ENCODE data around the gene SLC35E4.
"Not testable (repeated sequence)": the region's sequence is repeated elsewhere in the genome, so short reads cannot be mapped to it uniquely, and the experiment has no call there.

SLC35E4 gene

DNA sequence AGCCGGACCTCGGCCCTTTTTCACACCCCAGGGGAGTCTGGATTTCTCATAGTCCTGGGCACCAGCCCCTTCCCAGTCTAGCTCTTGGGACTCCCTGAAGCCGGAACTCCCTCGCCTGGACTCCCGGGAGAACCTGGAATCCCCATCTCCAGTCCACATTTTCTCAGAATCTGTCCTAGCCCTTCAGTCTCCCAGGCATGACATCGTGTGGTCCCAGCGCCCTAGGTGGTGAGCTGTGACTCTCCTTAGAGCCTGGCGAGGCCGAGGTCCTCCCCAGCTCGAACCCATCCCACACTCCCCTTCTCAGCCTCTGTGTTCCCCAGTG lies 32.8 kb downstream of the SLC35E4 start:
- no peak overlapping the region for H3K27ac ChIP-seq (ENCODE audit: insufficient read depth in 1 of 2, low read depth in 1 of 2, low read length in 2 of 2, poor library complexity in 1 of 2, severe bottlenecking in 2 of 2)
- CTCF ChIA-PET, result interaction anchor here (1.8 kb wide), 1 partner anchor 34 kb away, joined by 8 read pairs; no protein-coding TSS in a partner anchor

DNA sequence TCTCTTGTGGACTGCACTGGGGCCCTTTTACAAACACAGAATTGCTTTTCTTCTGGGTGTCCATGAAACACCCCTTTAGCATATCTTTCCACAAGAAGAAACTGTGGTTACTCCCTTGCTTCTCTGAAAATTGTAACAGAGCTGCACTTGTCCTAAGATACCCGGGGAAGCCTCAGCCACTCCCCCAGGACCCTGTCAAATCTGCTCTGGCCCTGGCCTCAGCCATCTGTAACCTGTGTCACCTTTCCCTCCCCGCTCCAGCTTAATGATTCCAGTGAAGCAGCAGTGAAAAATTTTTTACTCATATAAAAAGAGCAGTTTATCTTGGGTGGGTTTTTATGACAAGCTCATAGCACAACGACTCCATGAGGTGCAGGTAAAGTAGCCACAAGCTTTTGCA lies 35.5 kb downstream of the SLC35E4 start:
- H3K36me3 ChIP-seq (ENCODE audit: control insufficient read depth in 4 of 4, insufficient read depth in 4 of 4, low read length in 3 of 4), result no peaks in the 10 kb centered on the region
- ChIA-PET CTCF (no interaction called here), POLR2A (no interaction called here)
- 60% methylated on average over 1 of the region's 3 CpGs for WGBS (ENCODE audit: insufficient coverage)
- H3K9me3 ChIP-seq (ENCODE audit: control extremely low read depth in 1 of 5, control insufficient read depth in 4 of 5, insufficient read depth in 2 of 5, low read depth in 1 of 5, low read length in 4 of 5), result no peaks in the 10 kb centered on the region
- H3K27me3 ChIP-seq (replicated peaks in 2 of 5; ENCODE audit: control insufficient read depth in 4 of 5, insufficient read depth in 5 of 5, low read length in 4 of 5), result peaks cover 2 to 12% (median 4%) of the 10 kb centered on the region in 5 experiments
- peaks cover 2 to 18% (median 14%) of the 10 kb centered on the region in 4 experiments for H3K4me1 ChIP-seq (ENCODE audit: control extremely low read depth in 1 of 4, control insufficient read depth in 4 of 4, insufficient read depth in 4 of 4, low read length in 3 of 4)
- DNase-seq, result no peak
- no peak overlapping the region for H3K4me3 ChIP-seq (ENCODE audit: control insufficient read depth in 1 of 7, extremely low read depth in 1 of 7, insufficient read depth in 4 of 7, low read depth in 2 of 7, low read length in 6 of 7)
- no peak overlapping the region for H3K27ac ChIP-seq (ENCODE audit: insufficient read depth in 1 of 2, low read depth in 1 of 2, low read length in 2 of 2, poor library complexity in 1 of 2, severe bottlenecking in 2 of 2)

More for the DNA sequence above, 32.8 kb downstream of the SLC35E4 start:
- Histone ChIP-seq H3K4me3 (ENCODE audit: control insufficient read depth in 1 of 7, extremely low read depth in 1 of 7, insufficient read depth in 4 of 7, low read depth in 2 of 7, low read length in 6 of 7) (peak overlapping the region; percentile 64 to 95 (median 87)), H3K9me3 (ENCODE audit: control extremely low read depth in 1 of 5, control insufficient read depth in 4 of 5, insufficient read depth in 2 of 5, low read depth in 1 of 5, low read length in 4 of 5) (no peaks in the 10 kb centered on the region), H3K36me3 (ENCODE audit: control insufficient read depth in 4 of 4, insufficient read depth in 4 of 4, low read length in 3 of 4) (peaks cover 3 to 12% (median 6%) of the 10 kb centered on the region in 4 experiments), H3K4me1 (ENCODE audit: control extremely low read depth in 1 of 4, control insufficient read depth in 4 of 4, insufficient read depth in 4 of 4, low read length in 3 of 4) (peaks cover 2 to 18% (median 14%) of the 10 kb centered on the region in 4 experiments), H3K27me3 (replicated peaks in 2 of 5; ENCODE audit: control insufficient read depth in 4 of 5, insufficient read depth in 5 of 5, low read length in 4 of 5) (peaks cover 0 to 9% (median 4%) of the 10 kb centered on the region in 5 experiments)
- DNase-seq, result no peak
- POLR2A ChIA-PET, result no interaction called here
- WGBS (ENCODE audit: insufficient coverage), result 41% methylated on average over 10 of the region's 10 CpGs

GRCh38 chr22:30673136-30673535 lies 37.6 kb downstream of the SLC35E4 start:
- POLR2A ChIA-PET, result no interaction called here
- no peaks in the 10 kb centered on the region for H3K36me3 ChIP-seq (ENCODE audit: control insufficient read depth in 4 of 4, insufficient read depth in 4 of 4, low read length in 3 of 4)
- no peak overlapping the region for H3K27ac ChIP-seq (ENCODE audit: insufficient read depth in 1 of 2, low read depth in 1 of 2, low read length in 2 of 2, poor library complexity in 1 of 2, severe bottlenecking in 2 of 2)
- peak in 2 of 3 donors; percentile 34 to 56 for DNase-seq
- no peak overlapping the region for H3K4me3 ChIP-seq (ENCODE audit: control insufficient read depth in 1 of 7, extremely low read depth in 1 of 7, insufficient read depth in 4 of 7, low read depth in 2 of 7, low read length in 6 of 7)
- H3K9me3 ChIP-seq (ENCODE audit: control extremely low read depth in 1 of 5, control insufficient read depth in 4 of 5, insufficient read depth in 2 of 5, low read depth in 1 of 5, low read length in 4 of 5), result no peaks in the 10 kb centered on the region
- H3K4me1 ChIP-seq (ENCODE audit: control extremely low read depth in 1 of 4, control insufficient read depth in 4 of 4, insufficient read depth in 4 of 4, low read length in 3 of 4), result peaks cover under 1 to 5% (median 3%) of the 10 kb centered on the region in 4 experiments
- 74% methylated on average over 4 of the region's 4 CpGs for WGBS (ENCODE audit: insufficient coverage)
- H3K27me3 ChIP-seq (replicated peaks in 2 of 5; ENCODE audit: control insufficient read depth in 4 of 5, insufficient read depth in 5 of 5, low read length in 4 of 5), result peaks cover 2 to 12% (median 4%) of the 10 kb centered on the region in 5 experiments
- CTCF ChIA-PET, result no interaction called here

DNA sequence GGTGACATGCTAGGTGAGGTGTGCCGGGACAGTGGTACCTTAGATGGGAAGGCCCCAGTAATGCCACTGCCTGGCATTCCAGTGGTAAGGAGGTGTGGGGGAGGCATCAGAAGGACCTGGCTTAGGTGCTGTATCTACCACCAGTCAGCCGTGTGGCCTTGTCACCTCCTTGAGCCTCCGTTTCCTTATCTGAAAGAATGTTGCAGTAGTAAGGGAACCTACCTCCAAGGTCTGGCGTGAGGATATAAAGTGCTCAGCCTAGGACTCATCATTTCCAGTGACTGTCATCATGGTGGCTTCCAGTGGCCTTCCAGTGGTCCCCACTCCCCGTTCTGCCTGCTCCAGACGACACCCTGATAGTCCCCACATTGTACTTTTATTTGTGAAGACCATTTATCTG lies 38.9 kb downstream of the SLC35E4 start:
- H3K36me3 ChIP-seq (ENCODE audit: control insufficient read depth in 4 of 4, insufficient read depth in 4 of 4, low read length in 3 of 4), result no peaks in the 10 kb centered on the region
- H3K9me3 ChIP-seq (ENCODE audit: control extremely low read depth in 1 of 5, control insufficient read depth in 4 of 5, insufficient read depth in 2 of 5, low read depth in 1 of 5, low read length in 4 of 5), result no peaks in the 10 kb centered on the region
- no peak overlapping the region for H3K27ac ChIP-seq (ENCODE audit: insufficient read depth in 1 of 2, low read depth in 1 of 2, low read length in 2 of 2, poor library complexity in 1 of 2, severe bottlenecking in 2 of 2)
- POLR2A ChIA-PET, result no interaction called here
- no peak for DNase-seq
- WGBS (ENCODE audit: insufficient coverage), result 100% methylated on average over 5 of the region's 6 CpGs
- peaks cover 0 to 5% (median 1%) of the 10 kb centered on the region in 5 experiments for H3K27me3 ChIP-seq (replicated peaks in 2 of 5; ENCODE audit: control insufficient read depth in 4 of 5, insufficient read depth in 5 of 5, low read length in 4 of 5)
- CTCF ChIA-PET, result no interaction called here
- no peak overlapping the region for H3K4me3 ChIP-seq (ENCODE audit: control insufficient read depth in 1 of 7, extremely low read depth in 1 of 7, insufficient read depth in 4 of 7, low read depth in 2 of 7, low read length in 6 of 7)
- H3K4me1 ChIP-seq (ENCODE audit: control extremely low read depth in 1 of 4, control insufficient read depth in 4 of 4, insufficient read depth in 4 of 4, low read length in 3 of 4), result no peaks in the 10 kb centered on the region

DNA sequence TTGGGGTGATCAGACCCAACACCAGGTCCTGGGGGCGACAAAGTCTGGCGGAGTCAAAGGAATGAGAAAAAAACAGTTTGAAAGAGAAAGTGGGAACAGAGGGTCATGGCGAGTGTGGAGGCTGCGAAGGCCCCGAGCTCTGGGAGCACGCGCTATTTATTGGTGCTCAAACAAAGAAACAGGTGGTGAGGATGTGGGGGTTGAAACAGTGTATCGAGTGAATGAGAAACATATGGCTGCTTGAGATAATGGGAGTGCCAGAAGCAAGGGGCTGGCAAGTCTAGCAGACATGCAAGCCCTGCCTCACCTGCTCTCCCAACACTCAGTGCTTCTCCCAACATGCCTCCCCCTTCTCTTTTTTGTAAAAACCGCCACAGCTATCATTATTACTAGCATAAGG lies 39.9 kb downstream of the SLC35E4 start:
- peak in 1 of 3 donors; percentile 23 for DNase-seq
- Histone ChIP-seq H3K27ac (ENCODE audit: insufficient read depth in 1 of 2, low read depth in 1 of 2, low read length in 2 of 2, poor library complexity in 1 of 2, severe bottlenecking in 2 of 2) (no peak overlapping the region), H3K4me3 (ENCODE audit: control insufficient read depth in 1 of 7, extremely low read depth in 1 of 7, insufficient read depth in 4 of 7, low read depth in 2 of 7, low read length in 6 of 7) (no peak overlapping the region), H3K36me3 (ENCODE audit: control insufficient read depth in 4 of 4, insufficient read depth in 4 of 4, low read length in 3 of 4) (no peaks in the 10 kb centered on the region), H3K4me1 (ENCODE audit: control extremely low read depth in 1 of 4, control insufficient read depth in 4 of 4, insufficient read depth in 4 of 4, low read length in 3 of 4) (no peaks in the 10 kb centered on the region), H3K27me3 (replicated peaks in 2 of 5; ENCODE audit: control insufficient read depth in 4 of 5, insufficient read depth in 5 of 5, low read length in 4 of 5) (peaks cover 0 to 5% (median 1%) of the 10 kb centered on the region in 5 experiments), H3K9me3 (ENCODE audit: control extremely low read depth in 1 of 5, control insufficient read depth in 4 of 5, insufficient read depth in 2 of 5, low read depth in 1 of 5, low read length in 4 of 5) (no peaks in the 10 kb centered on the region)
- CTCF ChIA-PET, result no interaction called here
- POLR2A ChIA-PET, result interaction anchor here (0.6 kb wide), 1 partner anchor 38 kb away, joined by 8 read pairs; no protein-coding TSS in a partner anchor
- 99% methylated on average over 9 of the region's 9 CpGs for WGBS (ENCODE audit: insufficient coverage)

- WGBS (ENCODE audit: insufficient coverage), result 100% methylated on average over 2 of the region's 3 CpGs
- H3K36me3 ChIP-seq (ENCODE audit: control insufficient read depth in 4 of 4, insufficient read depth in 4 of 4, low read length in 3 of 4); H3K4me3 ChIP-seq (ENCODE audit: control insufficient read depth in 1 of 7, extremely low read depth in 1 of 7, insufficient read depth in 4 of 7, low read depth in 2 of 7, low read length in 6 of 7); H3K27me3 ChIP-seq (replicated peaks in 2 of 5; ENCODE audit: control insufficient read depth in 4 of 5, insufficient read depth in 5 of 5, low read length in 4 of 5); POLR2A ChIA-PET; CTCF ChIA-PET; H3K27ac ChIP-seq (ENCODE audit: insufficient read depth in 1 of 2, low read depth in 1 of 2, low read length in 2 of 2, poor library complexity in 1 of 2, severe bottlenecking in 2 of 2); H3K9me3 ChIP-seq (ENCODE audit: control extremely low read depth in 1 of 5, control insufficient read depth in 4 of 5, insufficient read depth in 2 of 5, low read depth in 1 of 5, low read length in 4 of 5); H3K4me1 ChIP-seq (ENCODE audit: control extremely low read depth in 1 of 4, control insufficient read depth in 4 of 4, insufficient read depth in 4 of 4, low read length in 3 of 4); DNase-seq: not testable (repeated sequence)
Measured at GRCh38 chr22:30676565-30676964, 41.0 kb downstream of the SLC35E4 start.

- H3K4me3 ChIP-seq (ENCODE audit: control insufficient read depth in 1 of 7, extremely low read depth in 1 of 7, insufficient read depth in 4 of 7, low read depth in 2 of 7, low read length in 6 of 7); H3K36me3 ChIP-seq (ENCODE audit: control insufficient read depth in 4 of 4, insufficient read depth in 4 of 4, low read length in 3 of 4); H3K27me3 ChIP-seq (replicated peaks in 2 of 5; ENCODE audit: control insufficient read depth in 4 of 5, insufficient read depth in 5 of 5, low read length in 4 of 5); H3K9me3 ChIP-seq (ENCODE audit: control extremely low read depth in 1 of 5, control insufficient read depth in 4 of 5, insufficient read depth in 2 of 5, low read depth in 1 of 5, low read length in 4 of 5); H3K4me1 ChIP-seq (ENCODE audit: control extremely low read depth in 1 of 4, control insufficient read depth in 4 of 4, insufficient read depth in 4 of 4, low read length in 3 of 4); H3K27ac ChIP-seq (ENCODE audit: insufficient read depth in 1 of 2, low read depth in 1 of 2, low read length in 2 of 2, poor library complexity in 1 of 2, severe bottlenecking in 2 of 2); POLR2A ChIA-PET; DNase-seq: not testable (repeated sequence)
- CTCF ChIA-PET, result interaction anchor here (2.0 kb wide), 1 partner anchor 45 kb away, joined by 6 read pairs; no protein-coding TSS in a partner anchor
- WGBS (ENCODE audit: insufficient coverage), result 79% methylated on average over 10 of the region's 12 CpGs
Measured at GRCh38 chr22:30679895-30680690, 44.5 kb downstream of the SLC35E4 start.

All from common myeloid progenitor, CD34-positive (primary cell).